Measurements from ENCODE around the gene UTP11.

The UTP11 gene

DNA sequence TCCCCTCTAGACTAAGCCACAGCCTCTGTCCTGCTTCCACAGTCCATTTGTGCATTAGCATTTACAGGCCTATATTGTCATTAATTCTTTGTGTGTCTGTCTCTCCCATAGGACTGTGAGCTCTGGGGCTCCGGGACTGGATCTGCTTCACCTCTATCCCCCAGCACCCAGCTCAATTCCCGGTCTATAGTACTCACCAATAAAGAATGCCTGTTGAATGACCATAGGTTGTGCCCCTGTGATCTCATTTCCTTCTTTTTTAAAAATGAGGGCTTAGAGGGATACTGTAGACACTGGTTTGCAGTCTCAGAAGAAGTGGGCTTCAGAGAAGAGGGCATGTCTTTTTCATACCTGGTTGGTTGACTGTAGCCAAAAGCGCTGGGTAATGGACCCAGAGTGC lies 42.9 kb downstream of the UTP11 start:
- Histone ChIP-seq H3K36me3 (ENCODE audit: insufficient read depth, low read length) (no peaks in the 10 kb centered on the region), H3K9ac (ENCODE audit: low read depth, low read length) (no peak overlapping the region), H3K4me1 (ENCODE audit: insufficient read depth, low read length) (peaks cover 9% of the 10 kb centered on the region; the same call in 1 of the 2 replicates), H3K27ac (ENCODE audit: low read depth, low read length) (no peak overlapping the region), H3K4me3 (ENCODE audit: low read length) (no peak overlapping the region), H3K27me3 (ENCODE audit: insufficient read depth, low read length) (no peaks in the 10 kb centered on the region), H3K9me3 (ENCODE audit: insufficient read depth, low read depth, low read length) (no peaks in the 10 kb centered on the region)
- 76% methylated on average over 3 of the region's 3 CpGs for WGBS

- 92% methylated on average over 4 of the region's 4 CpGs for WGBS
- Histone ChIP-seq H3K27ac (ENCODE audit: low read depth, low read length) (no peak overlapping the region), H3K9ac (ENCODE audit: low read depth, low read length) (no peak overlapping the region), H3K27me3 (ENCODE audit: insufficient read depth, low read length) (no peaks in the 10 kb centered on the region), H3K4me1 (ENCODE audit: insufficient read depth, low read length) (peaks cover 9% of the 10 kb centered on the region; the same call in 1 of the 2 replicates), H3K4me3 (ENCODE audit: low read length) (no peak overlapping the region), H3K36me3 (ENCODE audit: insufficient read depth, low read length) (no peaks in the 10 kb centered on the region), H3K9me3 (ENCODE audit: insufficient read depth, low read depth, low read length) (no peaks in the 10 kb centered on the region)
These were observed 43.4 kb downstream of the UTP11 start for GRCh38 chr1:38055965-38056364.

- Histone ChIP-seq H3K4me1 (ENCODE audit: insufficient read depth, low read length) (peaks cover 12% of the 10 kb centered on the region), H3K36me3 (ENCODE audit: insufficient read depth, low read length) (no peaks in the 10 kb centered on the region), H3K9ac (ENCODE audit: low read depth, low read length) (no peak overlapping the region), H3K27ac (ENCODE audit: low read depth, low read length) (no peak overlapping the region), H3K9me3 (ENCODE audit: insufficient read depth, low read depth, low read length) (no peaks in the 10 kb centered on the region), H3K4me3 (ENCODE audit: low read length) (no peak overlapping the region), H3K27me3 (ENCODE audit: insufficient read depth, low read length) (no peaks in the 10 kb centered on the region)
- WGBS, result 86% methylated on average over 6 of the region's 6 CpGs
These were observed 47.2 kb downstream of the UTP11 start for GRCh38 chr1:38059635-38060250.

DNA sequence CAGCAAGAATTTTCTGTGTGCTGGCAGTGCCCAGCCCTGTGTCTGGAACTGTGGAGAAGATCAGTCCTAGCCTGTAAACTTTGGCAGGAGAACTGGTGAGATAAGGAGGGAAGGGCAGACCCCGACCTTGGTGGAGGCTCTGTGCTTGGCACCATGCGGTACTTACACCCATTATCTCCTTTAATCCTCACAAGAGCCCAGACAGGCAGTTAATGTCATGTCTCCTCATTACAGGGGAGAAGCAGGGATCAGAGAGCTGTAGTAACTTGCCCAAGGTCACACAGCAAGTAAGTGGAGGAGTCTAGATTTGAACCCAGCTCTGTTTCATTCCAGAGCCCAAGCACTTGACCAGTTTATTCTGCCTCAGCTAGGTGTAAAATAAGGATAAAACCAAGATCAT lies 48.0 kb downstream of the UTP11 start:
- no peak overlapping the region for H3K4me3 ChIP-seq (ENCODE audit: low read length)
- H3K27me3 ChIP-seq (ENCODE audit: insufficient read depth, low read length), result no peaks in the 10 kb centered on the region
- 78% methylated on average over 2 of the region's 2 CpGs for WGBS
- H3K36me3 ChIP-seq (ENCODE audit: insufficient read depth, low read length), result no peaks in the 10 kb centered on the region
- H3K9ac ChIP-seq (ENCODE audit: low read depth, low read length), result no peak overlapping the region
- H3K4me1 ChIP-seq (ENCODE audit: insufficient read depth, low read length), result peaks cover 14% of the 10 kb centered on the region
- no peak overlapping the region for H3K27ac ChIP-seq (ENCODE audit: low read depth, low read length)
- no peaks in the 10 kb centered on the region for H3K9me3 ChIP-seq (ENCODE audit: insufficient read depth, low read depth, low read length)

DNA sequence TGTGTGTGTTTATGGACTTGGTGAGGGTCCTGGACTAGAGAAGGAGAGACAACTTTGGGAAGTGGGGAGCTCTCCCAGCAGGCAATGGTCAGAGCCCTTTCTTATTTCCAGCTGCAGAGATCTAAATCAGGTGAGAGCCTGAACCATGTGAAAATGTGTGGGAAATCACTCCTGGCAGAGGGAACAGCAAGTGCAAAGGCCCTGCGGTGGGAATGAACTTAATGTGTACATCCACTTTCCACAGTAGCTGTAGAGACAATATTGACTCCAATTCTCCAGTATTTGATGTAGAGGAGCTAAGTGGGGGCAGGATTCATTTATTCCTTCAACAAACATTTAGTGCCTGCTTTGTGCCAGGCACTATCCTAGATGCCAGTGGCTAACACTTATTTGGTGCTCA lies 48.8 kb downstream of the UTP11 start:
- Histone ChIP-seq H3K4me1 (ENCODE audit: insufficient read depth, low read length) (peaks cover 14% of the 10 kb centered on the region), H3K4me3 (ENCODE audit: low read length) (no peak overlapping the region), H3K9me3 (ENCODE audit: insufficient read depth, low read depth, low read length) (no peaks in the 10 kb centered on the region), H3K9ac (ENCODE audit: low read depth, low read length) (no peak overlapping the region), H3K27ac (ENCODE audit: low read depth, low read length) (no peak overlapping the region), H3K36me3 (ENCODE audit: insufficient read depth, low read length) (no peaks in the 10 kb centered on the region), H3K27me3 (ENCODE audit: insufficient read depth, low read length) (no peaks in the 10 kb centered on the region)
- 93% methylated on average over 1 of the region's 1 CpG for WGBS

DNA sequence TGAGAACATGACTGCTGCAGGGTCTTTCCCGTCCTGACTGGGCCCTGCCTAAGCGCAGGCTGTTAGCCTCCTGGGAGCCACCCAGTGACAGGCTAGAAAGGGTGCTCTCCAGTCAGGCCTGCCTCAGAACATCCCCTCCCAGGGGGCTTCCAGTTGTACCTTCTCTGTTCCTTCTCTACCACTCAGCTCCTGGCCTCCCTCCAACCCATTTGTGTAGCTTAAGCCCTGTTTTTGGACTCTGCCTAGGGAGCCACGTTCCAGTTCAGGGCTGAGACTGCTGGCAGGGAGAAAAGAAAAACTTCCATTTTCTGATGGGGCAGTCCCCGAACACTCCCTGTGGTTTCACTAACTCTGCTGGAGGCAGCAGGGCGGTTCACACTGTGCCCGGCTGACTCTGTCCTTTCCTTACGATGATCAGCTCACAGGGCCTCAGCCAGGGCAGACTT lies 49.4 kb downstream of the UTP11 start:
- no peaks in the 10 kb centered on the region for H3K9me3 ChIP-seq (ENCODE audit: insufficient read depth, low read depth, low read length)
- H3K27ac ChIP-seq (ENCODE audit: low read depth, low read length), result no peak overlapping the region
- no peaks in the 10 kb centered on the region for H3K27me3 ChIP-seq (ENCODE audit: insufficient read depth, low read length)
- no peaks in the 10 kb centered on the region for H3K36me3 ChIP-seq (ENCODE audit: insufficient read depth, low read length)
- no peak overlapping the region for H3K9ac ChIP-seq (ENCODE audit: low read depth, low read length)
- H3K4me1 ChIP-seq (ENCODE audit: insufficient read depth, low read length), result peaks cover 14% of the 10 kb centered on the region
- WGBS, result 85% methylated on average over 7 of the region's 7 CpGs
- no peak overlapping the region for H3K4me3 ChIP-seq (ENCODE audit: low read length)

GRCh38 chr1:38062361-38063288 lies 50.1 kb downstream of the UTP11 start:
- Histone ChIP-seq H3K27me3 (ENCODE audit: insufficient read depth, low read length) (no peaks in the 10 kb centered on the region), H3K9me3 (ENCODE audit: insufficient read depth, low read depth, low read length) (no peaks in the 10 kb centered on the region), H3K4me1 (ENCODE audit: insufficient read depth, low read length) (peaks cover 14% of the 10 kb centered on the region), H3K36me3 (ENCODE audit: insufficient read depth, low read length) (no peaks in the 10 kb centered on the region), H3K9ac (ENCODE audit: low read depth, low read length) (no peak overlapping the region), H3K27ac (ENCODE audit: low read depth, low read length) (no peak overlapping the region), H3K4me3 (ENCODE audit: low read length) (no peak overlapping the region)
- WGBS, result 90% methylated on average over 5 of the region's 6 CpGs

DNA sequence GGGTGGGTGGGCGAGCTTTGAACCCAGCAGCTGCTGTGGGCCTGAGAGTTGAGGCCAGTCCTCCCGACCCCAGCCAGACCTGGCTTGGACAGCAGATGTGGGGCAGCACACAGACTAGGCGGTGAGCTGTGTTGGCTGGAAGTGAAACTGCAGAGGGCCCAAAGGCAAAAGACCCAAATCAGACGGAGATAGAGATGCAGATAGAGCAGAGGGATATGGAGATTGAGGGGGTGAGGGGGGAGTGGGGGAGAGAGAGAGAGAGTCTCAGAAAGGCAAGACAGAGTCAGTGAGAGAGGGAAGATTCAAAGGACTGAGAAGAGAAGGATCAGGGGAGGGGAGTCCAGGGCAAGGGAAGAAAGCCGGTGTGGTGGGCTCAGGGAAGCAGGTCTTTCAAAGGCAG lies 51.1 kb downstream of the UTP11 start:
- WGBS, result 26% methylated on average over 5 of the region's 5 CpGs
- H3K36me3 ChIP-seq (ENCODE audit: insufficient read depth, low read length), result no peaks in the 10 kb centered on the region
- peak overlapping the region; percentile 6 for H3K4me3 ChIP-seq (ENCODE audit: low read length)
- no peaks in the 10 kb centered on the region for H3K27me3 ChIP-seq (ENCODE audit: insufficient read depth, low read length)
- peak overlapping the region; percentile 6; the same call in 1 of the 2 replicates for H3K9ac ChIP-seq (ENCODE audit: low read depth, low read length)
- no peaks in the 10 kb centered on the region for H3K9me3 ChIP-seq (ENCODE audit: insufficient read depth, low read depth, low read length)
- H3K4me1 ChIP-seq (ENCODE audit: insufficient read depth, low read length), result peaks cover 14% of the 10 kb centered on the region
- peak overlapping the region; percentile 59 for H3K27ac ChIP-seq (ENCODE audit: low read depth, low read length)

DNA sequence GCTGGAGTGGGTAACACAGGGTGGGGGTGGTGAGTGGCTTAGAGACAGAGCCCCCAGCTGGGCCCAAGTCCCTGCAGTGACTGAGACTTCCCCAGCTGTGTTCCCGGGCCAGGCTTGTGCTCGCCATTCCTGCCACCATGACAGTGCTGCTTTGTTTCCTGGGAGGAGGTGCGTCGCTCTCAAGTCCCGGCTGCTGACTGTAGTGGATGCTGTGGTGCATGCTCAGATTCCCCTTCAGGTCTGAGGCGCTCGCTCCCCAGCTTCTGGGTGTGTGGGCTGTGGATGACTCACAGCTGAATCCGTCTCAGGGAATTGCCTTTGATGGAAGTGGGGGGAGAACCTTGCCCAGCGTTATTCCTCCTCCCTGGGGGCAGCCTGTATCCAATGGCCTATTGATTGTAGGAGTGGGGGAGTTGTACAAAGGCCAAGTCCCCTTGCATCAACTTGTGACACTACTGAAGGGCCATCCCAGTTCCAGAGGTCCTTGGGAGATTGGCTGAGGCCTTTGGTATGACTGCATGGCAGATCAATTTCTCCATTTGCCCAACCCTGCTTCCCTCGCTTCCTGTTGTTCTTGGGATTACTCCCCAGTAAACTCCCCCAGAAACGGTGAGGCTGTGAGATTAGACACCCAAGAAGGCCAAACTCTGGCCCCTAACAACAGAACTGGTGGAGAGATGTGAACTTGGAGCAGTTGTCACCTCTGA lies 51.8 kb downstream of the UTP11 start:
- WGBS, result 32% methylated on average over 11 of the region's 11 CpGs
- H3K27me3 ChIP-seq (ENCODE audit: insufficient read depth, low read length), result no peaks in the 10 kb centered on the region
- peak overlapping the region; percentile 6 for H3K4me3 ChIP-seq (ENCODE audit: low read length)
- no peaks in the 10 kb centered on the region for H3K36me3 ChIP-seq (ENCODE audit: insufficient read depth, low read length)
- peaks cover 14% of the 10 kb centered on the region for H3K4me1 ChIP-seq (ENCODE audit: insufficient read depth, low read length)
- H3K27ac ChIP-seq (ENCODE audit: low read depth, low read length), result peak overlapping the region; percentile 59
- no peaks in the 10 kb centered on the region for H3K9me3 ChIP-seq (ENCODE audit: insufficient read depth, low read depth, low read length)
- H3K9ac ChIP-seq (ENCODE audit: low read depth, low read length), result peak overlapping the region; percentile 6; the same call in 1 of the 2 replicates

DNA sequence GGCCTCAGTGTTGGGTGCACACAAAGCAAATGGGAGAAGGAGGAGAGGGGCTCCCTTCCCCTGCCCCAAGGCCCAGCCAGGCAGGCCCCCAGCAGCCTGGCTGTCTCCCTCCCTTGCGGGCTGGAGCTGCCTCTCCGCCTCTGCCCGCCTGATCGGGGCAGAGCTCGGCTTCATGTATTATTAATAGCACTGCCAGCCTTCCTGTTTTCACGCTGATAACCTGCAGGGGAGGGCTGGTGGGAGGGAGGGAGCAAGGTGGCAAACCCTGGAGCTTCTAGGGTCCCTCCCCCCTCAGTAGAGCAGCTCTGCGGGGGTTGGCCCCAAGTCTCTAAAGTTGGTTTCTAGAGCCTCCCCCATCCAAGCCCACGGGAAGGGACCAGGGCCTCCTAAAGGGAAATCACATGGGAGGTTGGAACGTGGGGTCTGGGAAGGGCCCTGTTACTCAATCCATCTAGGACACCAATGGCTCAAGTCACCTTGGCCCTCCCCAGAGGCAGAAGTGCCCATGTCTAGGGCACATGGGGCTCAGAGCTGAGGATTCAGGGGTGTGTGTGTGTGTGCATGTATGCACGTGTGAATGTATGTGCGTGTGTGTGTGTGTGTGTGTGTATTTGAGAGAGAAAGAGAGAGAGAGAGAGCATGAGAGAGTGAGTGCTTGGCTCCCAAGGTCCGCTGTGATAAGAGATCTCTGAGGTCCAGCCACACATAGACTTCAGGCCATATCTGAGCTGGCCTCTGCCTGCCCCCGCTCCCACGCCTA lies 55.9 kb downstream of the UTP11 start:
- H3K27ac ChIP-seq (ENCODE audit: low read depth, low read length), result no peak overlapping the region
- H3K9ac ChIP-seq (ENCODE audit: low read depth, low read length), result no peak overlapping the region
- no peaks in the 10 kb centered on the region for H3K27me3 ChIP-seq (ENCODE audit: insufficient read depth, low read length)
- no peaks in the 10 kb centered on the region for H3K9me3 ChIP-seq (ENCODE audit: insufficient read depth, low read depth, low read length)
- peaks cover 15% of the 10 kb centered on the region for H3K4me1 ChIP-seq (ENCODE audit: insufficient read depth, low read length)
- H3K36me3 ChIP-seq (ENCODE audit: insufficient read depth, low read length), result no peaks in the 10 kb centered on the region
- no peak overlapping the region for H3K4me3 ChIP-seq (ENCODE audit: low read length)
- WGBS, result 74% methylated on average over 14 of the region's 14 CpGs

Measured in HUES64 (cell line).